Chondrocyte (in vitro differentiated cells): Measurements from ENCODE around the gene DAPK1. TPM values are rescaled to one million over a fixed set of nuclear protein-coding genes. Genes with fewer than 3 reads are reported as not detected.

Experiments
- DNase-seq: peaks from one replicate; pipeline ENCODE4 v3.0.0; 2021; ENCODE audit warnings: mixed read lengths, low spot score
- H3K27ac Mint-ChIP-seq: one replicate; pipeline ENCODE4 v1.8.0; 2021; ENCODE audit warnings: mild to moderate bottlenecking, moderate library complexity, mixed read lengths; ENCODE audit not compliant: unreplicated experiment
- H3K27me3 Mint-ChIP-seq: 2 replicates; pipeline ENCODE4 v1.8.0; 2021; ENCODE audit warnings: low read depth, mixed read lengths
- H3K36me3 Mint-ChIP-seq: 2 replicates; pipeline ENCODE4 v1.8.0; 2021; ENCODE audit warnings: low read depth, mixed read lengths
- H3K4me1 Mint-ChIP-seq: 2 replicates; pipeline ENCODE4 v1.8.0; 2021; ENCODE audit warnings: low read depth, mild to moderate bottlenecking, mixed read lengths
- H3K4me3 Mint-ChIP-seq: one replicate; pipeline ENCODE4 v1.8.0; 2021; ENCODE audit warnings: mild to moderate bottlenecking, moderate library complexity, mixed read lengths; ENCODE audit not compliant: unreplicated experiment
- H3K9me3 Mint-ChIP-seq: 2 replicates; pipeline ENCODE4 v1.8.0; 2021; ENCODE audit warnings: low read depth, mixed read lengths
- total RNA-seq: library from RNA; stranded (reverse); gene quantifications from 3 replicates; pipeline ENCODE4 v1.2.1, GENCODE V29; 2021
- TF ChIP-seq, protein P1 (sequence below): fragments of 200-600 bp; sonication (generic); IDR thresholded peaks from 2 replicates; pipeline ENCODE4 v1.5.0; 2021; ENCODE audit warnings: antibody characterized with exemption, mild to moderate bottlenecking, moderate library complexity

DAPK1 gene
- total RNA-seq, 1 donor from 2014 or later: 87.9 TPM

DNA sequence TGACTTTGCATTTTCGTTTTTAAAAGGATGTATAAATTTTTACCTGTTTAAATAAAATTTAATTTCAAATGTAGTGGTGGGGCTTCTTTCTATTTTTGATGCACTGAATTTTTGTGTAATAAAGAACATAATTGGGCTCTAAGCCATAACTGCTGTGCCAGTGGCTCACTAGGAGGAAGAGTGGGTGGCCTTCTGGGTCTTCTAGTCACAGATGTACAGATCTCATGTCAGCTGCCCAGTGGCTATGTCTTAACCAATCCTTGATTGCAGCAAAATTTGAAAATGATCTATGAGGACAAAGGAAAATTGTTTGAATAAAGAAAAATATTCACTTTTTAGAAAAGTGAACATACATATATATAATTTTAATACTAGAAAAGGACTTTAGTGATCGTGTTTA lies 233.7 kb downstream of the DAPK1 start:
- H3K27me3 Mint-ChIP-seq: no peaks in the 10 kb centered on the region
- H3K4me3 Mint-ChIP-seq: no peak overlapping the region
- H3K36me3 Mint-ChIP-seq: peaks cover 25% of the 10 kb centered on the region
- H3K4me1 Mint-ChIP-seq: peaks cover 15% of the 10 kb centered on the region
- no peak for DNase-seq
- no peak overlapping the region for H3K27ac Mint-ChIP-seq
- H3K9me3 Mint-ChIP-seq: peaks cover 4% of the 10 kb centered on the region
- TF ChIP-seq, protein P1, sequence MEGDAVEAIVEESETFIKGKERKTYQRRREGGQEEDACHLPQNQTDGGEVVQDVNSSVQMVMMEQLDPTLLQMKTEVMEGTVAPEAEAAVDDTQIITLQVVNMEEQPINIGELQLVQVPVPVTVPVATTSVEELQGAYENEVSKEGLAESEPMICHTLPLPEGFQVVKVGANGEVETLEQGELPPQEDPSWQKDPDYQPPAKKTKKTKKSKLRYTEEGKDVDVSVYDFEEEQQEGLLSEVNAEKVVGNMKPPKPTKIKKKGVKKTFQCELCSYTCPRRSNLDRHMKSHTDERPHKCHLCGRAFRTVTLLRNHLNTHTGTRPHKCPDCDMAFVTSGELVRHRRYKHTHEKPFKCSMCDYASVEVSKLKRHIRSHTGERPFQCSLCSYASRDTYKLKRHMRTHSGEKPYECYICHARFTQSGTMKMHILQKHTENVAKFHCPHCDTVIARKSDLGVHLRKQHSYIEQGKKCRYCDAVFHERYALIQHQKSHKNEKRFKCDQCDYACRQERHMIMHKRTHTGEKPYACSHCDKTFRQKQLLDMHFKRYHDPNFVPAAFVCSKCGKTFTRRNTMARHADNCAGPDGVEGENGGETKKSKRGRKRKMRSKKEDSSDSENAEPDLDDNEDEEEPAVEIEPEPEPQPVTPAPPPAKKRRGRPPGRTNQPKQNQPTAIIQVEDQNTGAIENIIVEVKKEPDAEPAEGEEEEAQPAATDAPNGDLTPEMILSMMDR: no peak

DNA sequence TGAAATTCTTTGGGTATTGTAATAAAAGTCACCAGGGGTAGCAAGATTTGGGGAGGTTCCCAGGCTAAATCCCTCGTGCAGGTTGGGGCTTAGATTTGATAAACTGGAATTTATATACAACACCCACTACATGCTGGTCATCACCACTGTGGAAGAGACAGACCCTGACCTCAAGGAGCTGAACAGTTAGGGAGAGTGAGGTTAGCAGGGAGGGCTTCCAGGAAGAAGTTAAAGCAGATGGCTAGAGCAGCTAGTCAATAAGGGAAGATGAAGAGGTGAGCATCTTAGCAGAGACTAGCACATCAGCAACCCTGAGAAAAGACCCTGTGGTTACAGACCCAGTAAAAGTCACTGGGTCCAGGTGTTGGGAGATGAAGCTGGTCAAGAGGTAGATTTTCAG lies 234.7 kb downstream of the DAPK1 start:
- H3K4me3 Mint-ChIP-seq: no peak overlapping the region

DNA sequence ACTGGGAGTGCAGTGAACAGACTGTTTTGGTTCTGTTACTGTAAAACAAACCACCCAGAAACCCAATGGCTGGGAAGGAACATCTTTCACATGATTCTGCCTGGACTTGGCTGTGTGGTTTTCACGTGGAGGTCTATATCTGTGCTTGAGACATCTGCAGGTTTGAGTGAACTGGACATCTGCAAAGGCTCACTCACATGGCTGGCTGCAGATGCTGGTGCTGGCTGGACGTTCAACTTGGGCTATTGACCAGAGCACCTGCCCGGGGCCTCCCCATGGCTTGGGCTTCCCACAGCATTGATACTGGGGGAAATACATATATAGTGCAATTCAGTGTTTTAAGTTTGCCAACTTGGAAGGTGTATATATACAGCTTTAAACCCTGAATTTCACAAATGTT lies 235.1 kb downstream of the DAPK1 start:
- Mint-ChIP-seq H3K27ac (no peak overlapping the region), H3K36me3 (peaks cover 23% of the 10 kb centered on the region), H3K9me3 (peaks cover 4% of the 10 kb centered on the region), H3K4me1 (peaks cover 6% of the 10 kb centered on the region), H3K4me3 (no peak overlapping the region), H3K27me3 (no peaks in the 10 kb centered on the region)
- DNase-seq: no peak
- TF ChIP-seq, protein P1: no peak

More for the DNA sequence above, 234.7 kb downstream of the DAPK1 start:
- TF ChIP-seq, protein P1: no peak
- H3K36me3 Mint-ChIP-seq: peaks cover 24% of the 10 kb centered on the region
- DNase-seq: no peak
- H3K27me3 Mint-ChIP-seq: no peaks in the 10 kb centered on the region
- peaks cover 4% of the 10 kb centered on the region for H3K9me3 Mint-ChIP-seq
- H3K27ac Mint-ChIP-seq: no peak overlapping the region
- H3K4me1 Mint-ChIP-seq: peaks cover 7% of the 10 kb centered on the region

DNA sequence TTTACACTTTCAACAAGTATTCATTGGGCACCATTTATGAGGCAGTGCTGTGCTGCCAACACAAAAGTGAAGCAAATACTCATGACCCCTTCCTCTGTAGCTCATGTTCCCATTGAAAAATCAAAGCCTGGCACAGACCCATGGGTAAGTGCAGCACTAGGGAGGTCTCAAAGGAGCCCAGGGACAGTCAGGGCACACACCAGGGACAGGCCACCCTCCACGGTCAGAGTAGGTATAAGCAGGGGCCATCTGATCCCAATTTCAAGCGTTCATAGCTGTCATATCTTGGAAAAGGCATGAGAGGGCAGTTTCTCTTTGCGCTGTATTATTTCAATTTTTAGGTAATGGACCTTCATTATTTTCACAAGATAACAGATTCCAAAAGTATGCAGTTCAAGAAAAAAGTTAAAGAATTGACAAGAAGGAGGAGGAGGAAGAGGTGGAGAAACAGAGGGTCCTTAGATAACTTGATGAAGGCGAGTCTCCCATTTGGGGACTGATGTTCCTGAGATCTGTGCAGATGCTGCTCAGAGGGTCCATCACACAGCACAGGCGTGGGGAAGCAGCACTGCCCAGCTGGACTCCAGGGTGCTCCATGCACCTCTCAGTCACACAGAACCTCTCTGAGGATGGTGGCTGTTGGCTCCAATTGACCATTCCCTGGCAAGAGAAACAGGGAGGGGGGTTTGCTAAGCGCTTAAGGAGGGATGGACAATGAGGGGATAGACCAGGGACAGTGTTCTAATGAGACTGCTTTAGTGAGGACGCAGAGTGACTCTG lies 235.8 kb downstream of the DAPK1 start:
- peaks cover 19% of the 10 kb centered on the region for H3K36me3 Mint-ChIP-seq
- no peak for DNase-seq
- H3K27ac Mint-ChIP-seq: no peak overlapping the region
- H3K4me1 Mint-ChIP-seq: peaks cover 2% of the 10 kb centered on the region
- no peak overlapping the region for H3K4me3 Mint-ChIP-seq
- no peaks in the 10 kb centered on the region for H3K27me3 Mint-ChIP-seq
- TF ChIP-seq, protein P1: no peak
- peaks cover 4% of the 10 kb centered on the region for H3K9me3 Mint-ChIP-seq

DNA sequence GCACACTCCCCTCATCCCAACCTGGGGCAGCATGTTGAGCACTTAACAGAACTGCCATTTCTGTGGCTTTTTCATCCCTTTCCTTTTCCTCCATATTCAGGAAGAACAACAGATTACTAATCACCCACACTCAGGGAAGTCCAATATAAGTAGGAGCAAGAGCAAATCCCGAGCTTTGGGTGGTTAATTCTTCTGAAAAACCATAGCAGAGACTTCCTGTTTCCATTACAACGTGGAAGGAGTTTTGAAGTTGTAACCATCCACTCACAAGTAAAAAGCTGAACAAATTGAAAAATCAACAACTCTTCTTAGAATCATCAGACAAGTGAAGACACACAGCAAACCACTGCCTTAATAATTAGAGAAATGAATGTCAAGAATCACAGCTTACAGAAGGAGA lies 236.4 kb downstream of the DAPK1 start:
- Mint-ChIP-seq H3K27ac (no peak overlapping the region), H3K4me3 (no peak overlapping the region), H3K27me3 (no peaks in the 10 kb centered on the region), H3K9me3 (peaks cover 4% of the 10 kb centered on the region), H3K4me1 (no peaks in the 10 kb centered on the region), H3K36me3 (peaks cover 16% of the 10 kb centered on the region)
- TF ChIP-seq, protein P1: no peak
- DNase-seq: no peak
